ENCODE results near the gene AJAP1. TPM values are rescaled to one million over a fixed set of nuclear protein-coding genes. Genes with fewer than 3 reads are reported as not detected.

AJAP1 gene
- total and polyA plus RNA-seq, 7 donors, result 0.04 to 0.95 (median 0.55) TPM; not detected in 1

- Histone ChIP-seq H3K36me3 (no peaks in the 10 kb centered on the region), H3K4me3 (no peak overlapping the region), H3K27ac (no peak overlapping the region), H3K9me3 (no peaks in the 10 kb centered on the region), H3K4me1 (peaks cover 0 to 19% (median 15%) of the 10 kb centered on the region in 4 donors), H3K27me3 (peaks cover 26 to 77% (median 49%) of the 10 kb centered on the region in 3 donors)
- TF ChIP-seq POLR2A (IDR thresholded peaks at IDR 0.05) (no peak), CTCF (IDR thresholded peaks at IDR 0.05) (no peak), POLR2AphosphoS5 (IDR thresholded peaks at IDR 0.05) (no peak), EP300 (IDR thresholded peaks at IDR 0.05) (no peak)
- intact Hi-C loops (cut with DNase I), result loop anchor here (10.0 kb wide), 1 partner anchor 1087 kb away; no protein-coding TSS in a partner anchor
- no peak for DNase-seq
- WGBS, 2 donors, result 26 to 27% methylated on average over 24 of the region's 24 CpGs
Observed at GRCh38 chr1:4657960-4658541, 3.6 kb downstream of the AJAP1 start.

DNA sequence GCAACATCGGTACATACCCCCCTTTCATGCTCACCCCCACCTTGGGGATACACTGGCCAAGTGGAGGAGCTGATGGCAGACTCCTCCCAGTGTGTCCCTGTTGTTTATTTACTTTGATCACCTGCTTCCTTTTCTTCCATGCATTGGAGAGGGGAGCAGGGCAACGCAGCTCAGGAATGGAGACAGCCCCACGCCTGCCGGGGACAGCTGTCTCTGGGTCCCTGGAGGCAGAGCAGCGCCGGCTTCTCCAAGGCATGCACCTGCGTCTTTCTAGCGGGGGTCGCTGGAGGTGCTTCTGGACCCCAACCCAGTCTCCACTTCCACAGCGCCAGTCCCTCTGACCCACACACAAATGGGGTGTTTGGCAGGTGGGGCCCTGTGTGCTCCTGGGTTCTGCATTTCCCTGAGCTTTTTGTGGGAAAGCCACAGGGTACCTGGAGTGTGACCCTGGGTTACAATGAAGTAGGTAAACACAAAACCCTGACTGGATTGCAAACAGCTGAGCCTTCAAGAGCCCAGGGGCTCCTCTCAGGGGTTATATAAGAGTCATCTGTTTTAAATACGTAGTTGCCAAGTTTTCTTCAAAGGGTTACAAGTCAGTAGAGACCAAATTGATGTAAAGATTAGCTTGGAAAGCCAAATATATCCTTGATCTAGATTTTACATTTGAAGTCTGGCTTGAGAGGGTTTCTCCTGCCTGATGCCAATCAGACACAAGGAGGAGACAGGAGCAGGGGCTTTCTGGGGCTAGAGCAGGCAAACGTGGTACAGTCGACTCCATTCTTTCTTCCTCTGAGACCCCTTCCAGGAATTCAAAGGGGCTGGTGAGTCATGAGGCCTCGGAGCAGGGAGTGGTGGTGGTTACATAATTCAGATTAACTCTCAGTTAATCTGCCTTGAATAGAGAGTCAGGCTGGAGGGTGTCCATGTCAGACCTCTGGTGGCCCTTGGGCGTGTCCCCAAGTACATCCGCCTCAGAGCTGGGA lies 4.5 kb downstream of the AJAP1 start:
- intact Hi-C loops (cut with DNase I), result loop anchor here (10.0 kb wide), 1 partner anchor 1086 kb away; no protein-coding TSS in a partner anchor
- peaks cover 18 to 69% (median 40%) of the 10 kb centered on the region in 3 donors for H3K27me3 ChIP-seq

DNA sequence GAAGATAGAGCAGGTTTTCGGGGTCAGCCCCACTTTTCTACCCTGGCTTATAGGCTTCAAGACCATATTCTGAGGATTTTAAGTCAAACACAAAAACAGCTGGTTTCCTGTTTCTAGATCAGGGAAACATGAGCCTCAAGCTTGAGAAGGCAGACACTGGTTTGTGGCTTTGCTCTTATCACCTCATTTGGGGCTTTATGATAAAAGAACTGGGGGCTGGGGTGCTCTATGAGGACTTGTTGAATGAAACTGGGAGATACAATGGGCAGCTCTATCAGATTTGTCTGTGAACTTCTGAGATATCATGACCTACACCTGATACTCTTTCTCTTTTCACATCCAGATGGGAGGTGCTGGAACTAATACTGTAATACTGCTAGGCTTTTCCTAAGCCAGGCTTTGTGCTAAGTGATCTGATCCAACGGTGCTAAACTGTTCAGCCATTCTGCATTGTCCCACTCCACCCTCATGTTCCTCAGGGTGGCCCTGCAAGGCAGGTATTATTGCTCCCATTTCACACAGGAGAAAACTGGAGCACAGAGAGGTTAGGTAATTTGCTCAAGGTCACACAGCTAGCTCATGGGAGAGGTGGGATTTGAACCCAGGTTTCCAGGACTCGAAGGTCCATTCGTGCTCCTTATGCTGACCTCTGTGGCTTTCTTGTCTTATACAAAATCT lies 6.6 kb downstream of the AJAP1 start:
- TF ChIP-seq POLR2AphosphoS5 (IDR thresholded peaks at IDR 0.05) (no peak), CTCF (IDR thresholded peaks at IDR 0.05) (no peak), POLR2A (IDR thresholded peaks at IDR 0.05) (no peak), EP300 (IDR thresholded peaks at IDR 0.05) (no peak)
- H3K4me3 ChIP-seq, result no peak overlapping the region
- H3K9me3 ChIP-seq, result no peaks in the 10 kb centered on the region
- no peak for DNase-seq
- H3K27ac ChIP-seq, result no peak overlapping the region
- intact Hi-C loops (cut with DNase I), result no loop called here
- H3K36me3 ChIP-seq, result no peaks in the 10 kb centered on the region
- 60 to 73% methylated on average over 4 of the region's 4 CpGs for WGBS, 2 donors
- peaks cover 5 to 56% (median 29%) of the 10 kb centered on the region in 3 donors for H3K27me3 ChIP-seq
- peaks cover 0 to 5% (median 4%) of the 10 kb centered on the region in 4 donors for H3K4me1 ChIP-seq

More for the DNA sequence above, 4.5 kb downstream of the AJAP1 start:
- no peaks in the 10 kb centered on the region for H3K9me3 ChIP-seq
- no peak for DNase-seq
- TF ChIP-seq POLR2AphosphoS5 (IDR thresholded peaks at IDR 0.05) (no peak), POLR2A (IDR thresholded peaks at IDR 0.05) (no peak), CTCF (IDR thresholded peaks at IDR 0.05) (no peak), EP300 (IDR thresholded peaks at IDR 0.05) (no peak)
- H3K4me3 ChIP-seq, result no peak overlapping the region
- H3K36me3 ChIP-seq, result no peaks in the 10 kb centered on the region
- 17 to 25% methylated on average over 16 of the region's 16 CpGs for WGBS, 2 donors
- H3K4me1 ChIP-seq, result peaks cover 0 to 15% (median 12%) of the 10 kb centered on the region in 4 donors
- H3K27ac ChIP-seq, result no peak overlapping the region

DNA sequence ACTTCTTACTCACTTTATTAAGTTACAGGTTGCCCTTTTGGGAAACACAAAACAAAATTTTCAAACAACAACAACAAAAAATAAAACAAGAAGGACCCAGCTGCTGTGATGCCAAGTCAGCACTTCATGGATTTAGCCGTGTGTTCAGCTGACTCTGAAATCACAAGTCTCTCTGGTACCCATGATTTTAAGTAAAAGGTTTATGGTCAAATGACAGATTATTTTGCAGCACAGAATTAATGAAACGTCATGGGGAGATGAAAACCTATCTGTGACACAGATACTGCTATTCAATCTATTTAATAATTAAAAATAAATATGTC lies 7.1 kb downstream of the AJAP1 start:
- no peak for DNase-seq

More for the DNA sequence above, 7.1 kb downstream of the AJAP1 start:
- intact Hi-C loops (cut with DNase I), result no loop called here
- TF ChIP-seq POLR2A (IDR thresholded peaks at IDR 0.05) (no peak), EP300 (IDR thresholded peaks at IDR 0.05) (no peak), CTCF (IDR thresholded peaks at IDR 0.05) (no peak), POLR2AphosphoS5 (IDR thresholded peaks at IDR 0.05) (no peak)
- Histone ChIP-seq H3K9me3 (no peaks in the 10 kb centered on the region), H3K27ac (no peak overlapping the region), H3K4me3 (no peak overlapping the region), H3K4me1 (no peaks in the 10 kb centered on the region), H3K36me3 (no peaks in the 10 kb centered on the region), H3K27me3 (peaks cover 3 to 51% (median 24%) of the 10 kb centered on the region in 3 donors)
- 49 to 71% methylated on average over 2 of the region's 2 CpGs for WGBS, 2 donors

Data from sigmoid colon (tissue), 7 donors.